HepG2 (cell line): Measurements from ENCODE around the gene ARHGEF3. TPM values are rescaled to one million over a fixed set of nuclear protein-coding genes. Genes with fewer than 3 reads are reported as not detected.
A peak's percentile ranks its signal among the peaks of the same experiment; 100 is the strongest.

ENCODE experiments used
- IKZF1 ChIP-seq: fragments of 450-650 bp; IDR thresholded peaks from 2 replicates; pipeline ENCODE4 v1.7.1; 2016
- MNT ChIP-seq: fragments of 450-650 bp; IDR thresholded peaks from 2 replicates; pipeline ENCODE4 v1.6.1; 2016
- NFATC3 ChIP-seq: sonication (generic); formaldehyde crosslinking; IDR thresholded peaks from 2 replicates; pipeline ENCODE4 v1.5.1; 2020; ENCODE audit warnings: mild to moderate bottlenecking, missing genetic modification reagents
- NFRKB ChIP-seq: fragments of 450-650 bp; IDR thresholded peaks from 2 replicates; pipeline ENCODE4 v1.6.1; 2017
- NR2F6 ChIP-seq, 2 experiments: IDR thresholded peaks; 2 replicates each; pipeline ENCODE4 v1.6.1; 2016; ENCODE audit warnings: antibody characterized with exemption in 1 of 2, mild to moderate bottlenecking in 1 of 2
- SCMH1 ChIP-seq: sonication (generic); formaldehyde crosslinking; IDR thresholded peaks from 2 replicates; pipeline ENCODE4 v1.9.0; 2021; ENCODE audit warnings: missing genetic modification reagents, mild to moderate bottlenecking, borderline replicate concordance
- SMAD3 ChIP-seq: sonication (generic); formaldehyde crosslinking; IDR thresholded peaks from 2 replicates; pipeline ENCODE4 v1.4.0; 2020; ENCODE audit warnings: missing genetic modification reagents
- SNAPC4 ChIP-seq: sonication (generic); formaldehyde crosslinking; IDR thresholded peaks from 2 replicates; pipeline ENCODE4 v1.4.0; 2020; ENCODE audit warnings: mild to moderate bottlenecking, missing genetic modification reagents
- THAP11 ChIP-seq: IDR thresholded peaks from 2 replicates; pipeline ENCODE4 v1.6.1; 2016; ENCODE audit warnings: missing biosample characterization, missing genetic modification reagents
- U2AF1 ChIP-seq: fragments of 200-400 bp; formaldehyde crosslinking; optimal IDR thresholded peaks from 2 replicates; pipeline ENCODE3; 2017; ENCODE audit warnings: mild to moderate bottlenecking, low read depth, low read length
- ZBTB26 ChIP-seq: IDR thresholded peaks from 2 replicates; pipeline ENCODE4 v1.6.1; 2016; ENCODE audit warnings: missing compliant biosample characterization, missing genetic modification reagents, borderline replicate concordance
- ZBTB34 ChIP-seq: sonication (generic); formaldehyde crosslinking; IDR thresholded peaks from 2 replicates; pipeline ENCODE4 v1.8.0; 2022; ENCODE audit warnings: mild to moderate bottlenecking, missing genetic modification reagents
- ZFP1 ChIP-seq: IDR thresholded peaks from 2 replicates; pipeline ENCODE4 v1.6.1; 2016
- ZNF280D ChIP-seq: sonication (generic); formaldehyde crosslinking; IDR thresholded peaks from 2 replicates; pipeline ENCODE4 v1.5.1; 2020; ENCODE audit warnings: mild to moderate bottlenecking, missing genetic modification reagents
- ZNF552 ChIP-seq: sonication (generic); formaldehyde crosslinking; IDR thresholded peaks from 2 replicates; pipeline ENCODE4 v1.9.0; 2022; ENCODE audit warnings: missing genetic modification reagents, mild to moderate bottlenecking, borderline replicate concordance
- ZNF564 ChIP-seq: sonication (generic); formaldehyde crosslinking; IDR thresholded peaks from 2 replicates; pipeline ENCODE4 v1.8.1; 2023; ENCODE audit warnings: mild to moderate bottlenecking, missing genetic modification reagents
- ZNF724P ChIP-seq: sonication (generic); formaldehyde crosslinking; IDR thresholded peaks from 2 replicates; pipeline ENCODE4 v1.8.0; 2022; ENCODE audit warnings: missing genetic modification reagents, borderline replicate concordance
- polyA plus RNA-seq, 8 experiments: library from polyadenylated mRNA; depleted of rRNA in 3 of 8; stranded (reverse) in 7 of 8; unstranded in 1 of 8; fragments of >200 nt; fragmentation: Illumina TruSeq in 4 of 8; extraction: Trizol in 4 of 8; gene quantifications; 2 replicates each; pipeline versions ENCODE4 v1.2.1 to v1.2.3, GENCODE V29; 2011 to 2016; ENCODE audit warnings: low read depth in 4 of 8, missing spikeins in 1 of 8, mixed read lengths in 1 of 8; ENCODE audit not compliant: insufficient read depth in 1 of 8
- total RNA-seq, 5 experiments: library from RNA; depleted of rRNA; stranded (reverse); fragments of >200 nt; fragmentation: Illumina TruSeq; extraction: Trizol; gene quantifications; 2 replicates each; pipeline ENCODE4 v1.2.3, GENCODE V29; 2016; ENCODE audit warnings: low read depth in 1 of 5

The ARHGEF3 gene
- total and polyA plus RNA-seq, 2 of the 13 experiments (the other 11 are each of a cell fraction or from before 2014, with no cell fraction given): 14.8 to 23.1 TPM

GRCh38 chr3:56682462-56683121, 119.2 kb downstream of the ARHGEF3 start (continued):
- TF ChIP-seq ZNF280D (CRISPR knock-in tag): peak; percentile 64; the same call in 1 of the 2 replicates
- TF ChIP-seq IKZF1: no peak
- TF ChIP-seq ZFP1 (CRISPR knock-in tag): 0 out of 2 replicates have a peak, but pooled peaks have one; percentile 8
- no peak; the same call in 1 of the 2 replicates for TF ChIP-seq ZNF552 (CRISPR knock-in tag)
- TF ChIP-seq ZNF724P (CRISPR knock-in tag): no peak
- TF ChIP-seq NR2F6 (IDR thresholded peaks at IDR 0.05): no peak
- TF ChIP-seq NR2F6 (CRISPR knock-in tag; IDR thresholded peaks at IDR 0.05): no peak
- peak; percentile 40; the same call in 1 of the 2 replicates for TF ChIP-seq THAP11
- 0 out of 2 replicates have a peak, but pooled peaks have one; percentile 38 for TF ChIP-seq NFRKB
- TF ChIP-seq ZBTB34 (CRISPR knock-in tag): no peak; the same call in 1 of the 2 replicates
- peak; percentile 37 for TF ChIP-seq U2AF1
- peak; percentile 9; the same call in 1 of the 2 replicates for TF ChIP-seq SMAD3 (CRISPR knock-in tag)
- TF ChIP-seq ZBTB26: no peak
- no peak; the same call in 1 of the 2 replicates for TF ChIP-seq ZNF564
- TF ChIP-seq MNT: no peak
- no peak for TF ChIP-seq SNAPC4 (CRISPR knock-in tag)
- TF ChIP-seq NFATC3 (CRISPR knock-in tag): no peak
- no peak for TF ChIP-seq SCMH1 (CRISPR knock-in tag)
